ENCODE measurements around the gene PPIE. TPM values are rescaled to one million over a fixed set of nuclear protein-coding genes. Genes with fewer than 3 reads are reported as not detected.

PPIE gene
- total RNA-seq, 4 donors from 2014 or later = 9.8 to 43.3 (median 23.5) TPM

DNA sequence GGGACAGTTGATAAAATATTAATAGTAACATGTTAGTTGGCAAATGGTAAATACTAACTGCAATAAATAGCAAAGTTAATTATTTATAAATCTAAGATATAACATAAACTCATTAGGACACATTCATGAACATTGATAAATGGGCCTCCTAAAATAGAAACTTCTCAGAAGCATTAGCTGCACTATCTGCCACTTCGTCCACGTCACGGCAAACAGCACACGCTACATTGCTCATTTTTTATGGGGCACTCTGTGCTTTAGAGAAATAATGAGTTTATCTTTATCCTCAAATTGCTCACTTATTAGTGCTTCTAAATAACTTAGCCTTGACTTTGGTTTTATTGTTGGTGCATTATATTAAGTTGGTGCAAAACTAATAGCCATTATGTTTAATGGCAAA is 31.2 kb upstream of the PPIE start:
- no peak for DNase-seq
- TF ChIP-seq POLR2AphosphoS5 (IDR thresholded peaks at IDR 0.05) = no peak
- no peak for TF ChIP-seq POLR2A (IDR thresholded peaks at IDR 0.05)
- TF ChIP-seq EP300 (IDR thresholded peaks at IDR 0.05; ENCODE audit: low read depth) = no peak
- TF ChIP-seq, protein P1, sequence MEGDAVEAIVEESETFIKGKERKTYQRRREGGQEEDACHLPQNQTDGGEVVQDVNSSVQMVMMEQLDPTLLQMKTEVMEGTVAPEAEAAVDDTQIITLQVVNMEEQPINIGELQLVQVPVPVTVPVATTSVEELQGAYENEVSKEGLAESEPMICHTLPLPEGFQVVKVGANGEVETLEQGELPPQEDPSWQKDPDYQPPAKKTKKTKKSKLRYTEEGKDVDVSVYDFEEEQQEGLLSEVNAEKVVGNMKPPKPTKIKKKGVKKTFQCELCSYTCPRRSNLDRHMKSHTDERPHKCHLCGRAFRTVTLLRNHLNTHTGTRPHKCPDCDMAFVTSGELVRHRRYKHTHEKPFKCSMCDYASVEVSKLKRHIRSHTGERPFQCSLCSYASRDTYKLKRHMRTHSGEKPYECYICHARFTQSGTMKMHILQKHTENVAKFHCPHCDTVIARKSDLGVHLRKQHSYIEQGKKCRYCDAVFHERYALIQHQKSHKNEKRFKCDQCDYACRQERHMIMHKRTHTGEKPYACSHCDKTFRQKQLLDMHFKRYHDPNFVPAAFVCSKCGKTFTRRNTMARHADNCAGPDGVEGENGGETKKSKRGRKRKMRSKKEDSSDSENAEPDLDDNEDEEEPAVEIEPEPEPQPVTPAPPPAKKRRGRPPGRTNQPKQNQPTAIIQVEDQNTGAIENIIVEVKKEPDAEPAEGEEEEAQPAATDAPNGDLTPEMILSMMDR (IDR thresholded peaks at IDR 0.05) = no peak
- H3K27ac ChIP-seq = no peak overlapping the region
- H3K27me3 ChIP-seq = peaks cover 12% of the 10 kb centered on the region
- WGBS, 2 donors (ENCODE audit: low coverage in 1 of 2) = 92 to 98% methylated on average over 4 of the region's 4 CpGs
- no peaks in the 10 kb centered on the region for H3K36me3 ChIP-seq
- H3K9me3 ChIP-seq = no peaks in the 10 kb centered on the region
- no peaks in the 10 kb centered on the region for H3K4me1 ChIP-seq
- H3K4me3 ChIP-seq = no peak overlapping the region
- intact Hi-C loops (cut with DNase I; ENCODE audit: low total_unique reads) (no loop called here), in situ Hi-C loops (cut with MboI; ENCODE audit: low pct_ligation_motif_present in 1 of 4, low pct_unique_long_range_greater_than_20kb in 1 of 4, low sequenced_read_pairs in 3 of 4) (no loop called here)

DNA sequence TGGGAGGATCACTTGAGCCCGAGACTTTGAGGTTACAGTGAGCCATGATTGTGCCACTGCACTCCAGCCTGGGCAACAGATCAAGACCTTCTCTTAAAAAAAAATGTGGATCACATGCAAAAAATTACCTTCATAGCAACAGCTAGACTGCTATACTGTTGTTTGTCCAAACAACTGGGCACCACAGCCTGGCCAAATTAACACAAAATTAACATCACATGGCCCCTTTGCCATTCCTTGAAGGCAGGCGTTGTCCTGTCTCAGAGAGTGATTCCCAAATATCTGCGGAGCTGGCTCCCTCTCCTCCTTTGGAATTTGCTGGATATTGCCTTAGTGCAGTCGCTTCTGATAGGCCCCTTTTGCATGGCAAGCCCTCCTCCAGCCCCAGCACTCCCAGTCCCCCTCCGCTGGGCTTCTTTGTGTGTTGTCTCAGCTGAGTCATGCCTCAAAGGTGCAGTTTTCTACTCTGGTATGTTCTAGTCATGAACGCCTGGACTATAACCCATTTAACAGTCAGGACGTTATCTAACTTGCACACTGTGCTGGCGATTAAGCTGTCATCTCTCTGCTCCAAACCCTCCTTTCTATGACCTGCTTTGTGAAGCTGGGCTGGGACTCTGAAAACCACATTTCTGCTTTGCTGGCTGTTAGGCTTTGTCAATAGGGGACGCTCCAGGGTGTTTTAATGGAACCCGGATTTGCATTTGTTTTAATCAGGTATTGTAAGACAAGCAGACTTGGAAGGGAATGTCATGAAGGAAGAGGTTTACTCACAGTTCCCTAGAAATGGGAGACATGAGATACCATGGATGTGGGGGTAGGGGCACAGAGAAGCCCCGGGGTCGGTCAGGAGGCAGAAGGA is 27.3 kb upstream of the PPIE start:
- H3K27me3 ChIP-seq = peaks cover 34% of the 10 kb centered on the region
- WGBS, 2 donors (ENCODE audit: low coverage in 1 of 2) = 63 to 80% methylated on average over 3 to 12 of the region's 12 CpGs
- H3K36me3 ChIP-seq = no peaks in the 10 kb centered on the region
- no peaks in the 10 kb centered on the region for H3K4me1 ChIP-seq
- DNase-seq = no peak
- no peak overlapping the region for H3K27ac ChIP-seq
- intact Hi-C loops (cut with DNase I; ENCODE audit: low total_unique reads) = no loop called here
- in situ Hi-C loops (cut with MboI; ENCODE audit: low pct_ligation_motif_present in 1 of 4, low pct_unique_long_range_greater_than_20kb in 1 of 4, low sequenced_read_pairs in 3 of 4) = loop anchor here in 1 of 4 donors (5.0 kb wide), 1 partner anchor 39 kb away; the partner anchor contains the start of gene NT5C1A
- no peak overlapping the region for H3K4me3 ChIP-seq
- no peaks in the 10 kb centered on the region for H3K9me3 ChIP-seq
- TF ChIP-seq, protein P1 (IDR thresholded peaks at IDR 0.05) = no peak
- no peak for TF ChIP-seq POLR2AphosphoS5 (IDR thresholded peaks at IDR 0.05)
- no peak for TF ChIP-seq EP300 (IDR thresholded peaks at IDR 0.05; ENCODE audit: low read depth)
- no peak for TF ChIP-seq POLR2A (IDR thresholded peaks at IDR 0.05)

DNA sequence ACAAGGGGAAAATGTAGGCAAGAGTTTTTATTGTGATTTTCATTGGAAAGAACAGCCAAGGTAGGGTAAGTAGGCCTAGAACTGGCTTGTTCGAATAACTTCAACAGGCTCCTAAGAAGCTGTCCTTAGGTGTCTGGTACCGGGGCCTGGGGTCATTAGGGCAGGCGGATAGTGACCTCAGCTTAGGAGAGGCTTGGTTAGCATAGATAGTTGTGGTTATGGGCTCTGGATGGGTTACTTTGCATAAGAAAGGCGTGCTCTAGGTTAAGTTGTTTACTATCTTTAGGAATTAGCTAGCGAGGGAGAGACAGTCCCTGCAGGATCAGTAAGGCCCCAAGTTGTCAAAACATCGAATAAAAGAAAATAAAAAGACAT is 26.7 kb upstream of the PPIE start:
- in situ Hi-C loops (cut with MboI; ENCODE audit: low pct_ligation_motif_present in 1 of 4, low pct_unique_long_range_greater_than_20kb in 1 of 4, low sequenced_read_pairs in 3 of 4) (loop anchor here in 1 of 4 donors (5.0 kb wide), 1 partner anchor 40 kb away; the partner anchor contains the start of gene NT5C1A), intact Hi-C loops (cut with DNase I; ENCODE audit: low total_unique reads) (no loop called here)
- Histone ChIP-seq H3K27ac (no peak overlapping the region), H3K4me1 (no peaks in the 10 kb centered on the region), H3K9me3 (no peaks in the 10 kb centered on the region), H3K27me3 (peaks cover 38% of the 10 kb centered on the region), H3K36me3 (no peaks in the 10 kb centered on the region), H3K4me3 (no peak overlapping the region)
- DNase-seq = no peak
- 71 to 80% methylated on average over 4 to 6 of the region's 6 CpGs for WGBS, 2 donors (ENCODE audit: low coverage in 1 of 2)
- TF ChIP-seq POLR2A (IDR thresholded peaks at IDR 0.05) (no peak), POLR2AphosphoS5 (IDR thresholded peaks at IDR 0.05) (no peak), EP300 (IDR thresholded peaks at IDR 0.05; ENCODE audit: low read depth) (no peak)
- TF ChIP-seq, protein P1 (IDR thresholded peaks at IDR 0.05) = no peak

DNA sequence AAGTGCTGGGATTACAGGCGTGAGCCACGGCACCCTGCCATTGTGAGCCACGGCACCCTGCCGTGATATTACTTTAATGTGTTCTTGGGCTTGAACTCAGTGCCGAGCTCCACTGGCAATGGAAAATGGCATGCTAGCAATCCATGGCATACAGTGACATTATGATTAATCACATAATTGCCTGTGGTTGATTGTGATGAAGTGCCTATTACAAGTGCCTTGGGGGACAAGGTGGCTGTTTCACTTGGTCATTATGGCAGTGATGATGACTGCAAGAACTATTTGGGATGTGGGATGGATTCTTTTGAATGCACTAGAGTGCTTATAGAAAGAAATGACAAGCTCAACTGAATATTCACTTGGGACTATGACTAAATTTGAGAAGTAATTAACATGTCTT is 25.1 kb upstream of the PPIE start:
- no peak overlapping the region for H3K27ac ChIP-seq
- no peaks in the 10 kb centered on the region for H3K4me1 ChIP-seq
- intact Hi-C loops (cut with DNase I; ENCODE audit: low total_unique reads) (no loop called here), in situ Hi-C loops (cut with MboI; ENCODE audit: low pct_ligation_motif_present in 1 of 4, low pct_unique_long_range_greater_than_20kb in 1 of 4, low sequenced_read_pairs in 3 of 4) (loop anchor here in 1 of 4 donors (5.0 kb wide), 1 partner anchor 41 kb away; the partner anchor contains the start of gene NT5C1A)
- DNase-seq = no peak
- no peak overlapping the region for H3K4me3 ChIP-seq
- peaks cover 54% of the 10 kb centered on the region for H3K27me3 ChIP-seq
- H3K36me3 ChIP-seq = no peaks in the 10 kb centered on the region
- TF ChIP-seq POLR2AphosphoS5 (IDR thresholded peaks at IDR 0.05) (no peak), POLR2A (IDR thresholded peaks at IDR 0.05) (no peak)
- WGBS, 2 donors (ENCODE audit: low coverage in 1 of 2) = 100% methylated on average over 5 of the region's 5 CpGs; no CpG with 5 or more reads in 1 of the 2 donors
- no peaks in the 10 kb centered on the region for H3K9me3 ChIP-seq

All from transverse colon (tissue), 4 donors.